DMS79 treated with DMSO at 0.1 percent for 48 hours (cell line): ENCODE measurements around the gene GNB1.
"Not testable (repeated sequence)": the region's sequence is repeated elsewhere in the genome, so short reads cannot be mapped to it uniquely, and the experiment has no call there.

Experiments
- DNase-seq: peaks from one replicate; lab custom pipeline; 2025; lab: John Stamatoyannopoulos, UW

Gene GNB1

GRCh38 chr1:1745651-1746565 is 145.0 kb downstream of the GNB1 start:
- DNase-seq: peak; percentile 74

- DNase-seq: not testable (repeated sequence)
These were observed 148.4 kb downstream of the GNB1 start for GRCh38 chr1:1742529-1742928.

- not testable (repeated sequence) for DNase-seq
These were observed 149.9 kb downstream of the GNB1 start for GRCh38 chr1:1741013-1741412.

- DNase-seq: not testable (repeated sequence)
These were observed 152.0 kb downstream of the GNB1 start for GRCh38 chr1:1738799-1739337.

GRCh38 chr1:1737675-1738590 is 153.0 kb downstream of the GNB1 start:
- DNase-seq: not testable (repeated sequence)
